Subcutaneous abdominal adipose tissue (tissue), 5 donors: ENCODE data around the gene SCT.

Source experiments
- H3K27ac ChIP-seq: one replicate; pipeline ENCODE4 v1.7.0; 2013; ENCODE audit warnings: low read depth, mild to moderate bottlenecking, inconsistent platforms, low read length, moderate library complexity
- H3K27me3 ChIP-seq, 5 donors: one replicate each; pipeline ENCODE4 v1.7.0; 2013; ENCODE audit warnings: low read length in 5 of 5, inconsistent platforms in 1 of 5; ENCODE audit not compliant: control insufficient read depth in 5 of 5, insufficient read depth in 4 of 5
- H3K36me3 ChIP-seq, 5 donors: one replicate each; pipeline ENCODE4 v1.7.0; 2013; ENCODE audit warnings: low read length in 5 of 5; ENCODE audit not compliant: control insufficient read depth in 5 of 5, insufficient read depth in 5 of 5
- H3K4me1 ChIP-seq, 5 donors: one replicate each; pipeline ENCODE4 v1.7.0; 2013; ENCODE audit warnings: low read length in 5 of 5, mild to moderate bottlenecking in 3 of 5, moderate library complexity in 1 of 5; ENCODE audit not compliant: control insufficient read depth in 5 of 5, insufficient read depth in 5 of 5
- H3K4me3 ChIP-seq, 5 donors: one replicate each; pipeline ENCODE4 v1.7.0; 2013; ENCODE audit warnings: low read length in 5 of 5, low read depth in 1 of 5
- H3K9ac ChIP-seq, 5 donors: one replicate each; pipeline ENCODE4 v1.7.0; 2013; ENCODE audit warnings: low read length in 5 of 5, mild to moderate bottlenecking in 4 of 5, moderate library complexity in 3 of 5
- H3K9me3 ChIP-seq, 5 donors: one replicate each; pipeline ENCODE4 v1.7.0; 2013; ENCODE audit warnings: low read length in 5 of 5; ENCODE audit not compliant: control insufficient read depth in 5 of 5
- donor health status: healthy.
- donor health status: healthy.
- donor health status: healthy.
- donor health status: healthy.
- donor health status: healthy.

SCT gene

GRCh38 chr11:617199-617911, 9.6 kb downstream of the SCT start:
- Histone ChIP-seq H3K27me3 (peaks cover 0 to 3% (median 0%) of the 10 kb centered on the region in 5 donors), H3K9ac (no peak overlapping the region), H3K9me3 (no peaks in the 10 kb centered on the region), H3K36me3 (peaks cover 0 to 24% (median 13%) of the 10 kb centered on the region in 5 donors), H3K27ac (no peak overlapping the region), H3K4me1 (peaks cover 0 to 32% (median 23%) of the 10 kb centered on the region in 5 donors), H3K4me3 (no peak overlapping the region)

GRCh38 chr11:616320-617198, 10.4 kb downstream of the SCT start:
- H3K36me3 ChIP-seq: peaks cover 0 to 29% (median 21%) of the 10 kb centered on the region in 5 donors
- no peaks in the 10 kb centered on the region for H3K9me3 ChIP-seq
- H3K9ac ChIP-seq: no peak overlapping the region
- peak overlapping the region; percentile 86 for H3K27ac ChIP-seq
- peaks cover 0 to 3% (median 0%) of the 10 kb centered on the region in 5 donors for H3K27me3 ChIP-seq
- H3K4me1 ChIP-seq: peaks cover 0 to 32% (median 23%) of the 10 kb centered on the region in 5 donors
- H3K4me3 ChIP-seq: peak overlapping the region in 4 of 5 donors; percentile 42 to 95 (median 92)

- Histone ChIP-seq H3K27ac (peak within 1 kb of the TSS; percentile 86), H3K9ac (peak within 1 kb of the TSS; percentile 48 to 96 (median 85)), H3K27me3 (no peaks in the 10 kb centered on the region), H3K4me3 (peak within 1 kb of the TSS; percentile 42 to 96 (median 94)), H3K4me1 (peaks cover 0 to 32% (median 23%) of the 10 kb centered on the region in 5 donors), H3K9me3 (no peaks in the 10 kb centered on the region), H3K36me3 (peaks cover 0 to 38% (median 29%) of the 10 kb centered on the region in 5 donors)
These were observed 11.3 kb downstream of the SCT start, which contains the start of gene IRF7 for GRCh38 chr11:615504-616319. Gene IRF7 (minus strand): TSS chr11:615950. CDS start chr11:615364, 586 bp downstream.

- no peaks in the 10 kb centered on the region for H3K9me3 ChIP-seq
- H3K9ac ChIP-seq: peak overlapping the region; percentile 48 to 96 (median 85)
- peak overlapping the region; percentile 13 to 96 (median 94) for H3K4me3 ChIP-seq
- H3K4me1 ChIP-seq: peaks cover 0 to 32% (median 23%) of the 10 kb centered on the region in 5 donors
- H3K27me3 ChIP-seq: no peaks in the 10 kb centered on the region
- H3K27ac ChIP-seq: peak overlapping the region; percentile 86
- peaks cover 0 to 46% (median 38%) of the 10 kb centered on the region in 5 donors for H3K36me3 ChIP-seq
These were observed 12.1 kb downstream of the SCT start for GRCh38 chr11:614623-615503.

GRCh38 chr11:614021-614622, 12.9 kb downstream of the SCT start:
- H3K9me3 ChIP-seq: no peaks in the 10 kb centered on the region
- H3K27ac ChIP-seq: peak overlapping the region; percentile 86
- H3K36me3 ChIP-seq: peaks cover 0 to 54% (median 45%) of the 10 kb centered on the region in 5 donors
- H3K27me3 ChIP-seq: no peaks in the 10 kb centered on the region
- H3K9ac ChIP-seq: peak overlapping the region in 4 of 5 donors; percentile 26 to 72 (median 50)
- peak overlapping the region in 3 of 5 donors; percentile 94 to 96 (median 95) for H3K4me3 ChIP-seq
- peaks cover 0 to 34% (median 23%) of the 10 kb centered on the region in 5 donors for H3K4me1 ChIP-seq

GRCh38 chr11:613369-613968, 13.5 kb downstream of the SCT start:
- Histone ChIP-seq H3K36me3 (peaks cover 0 to 60% (median 51%) of the 10 kb centered on the region in 5 donors), H3K27ac (peak overlapping the region; percentile 86), H3K4me1 (peaks cover 0 to 40% (median 26%) of the 10 kb centered on the region in 5 donors)

GRCh38 chr11:612961-613300, 14.1 kb downstream of the SCT start:
- H3K4me1 ChIP-seq: peaks cover 0 to 45% (median 26%) of the 10 kb centered on the region in 5 donors
- no peak overlapping the region for H3K27ac ChIP-seq
- H3K36me3 ChIP-seq: peaks cover 0 to 60% (median 54%) of the 10 kb centered on the region in 5 donors

More at GRCh38 chr11:613369-613968, 13.5 kb downstream of the SCT start:
- H3K4me3 ChIP-seq: no peak overlapping the region
- no peaks in the 10 kb centered on the region for H3K27me3 ChIP-seq
- no peak overlapping the region for H3K9ac ChIP-seq
- no peaks in the 10 kb centered on the region for H3K9me3 ChIP-seq

GRCh38 chr11:612201-612960, 14.6 kb downstream of the SCT start:
- H3K4me1 ChIP-seq: peaks cover 0 to 45% (median 26%) of the 10 kb centered on the region in 5 donors
- H3K9ac ChIP-seq: no peak overlapping the region
- no peaks in the 10 kb centered on the region for H3K9me3 ChIP-seq
- H3K4me3 ChIP-seq: no peak overlapping the region
- H3K36me3 ChIP-seq: peaks cover 0 to 65% (median 60%) of the 10 kb centered on the region in 5 donors
- H3K27ac ChIP-seq: no peak overlapping the region
- no peaks in the 10 kb centered on the region for H3K27me3 ChIP-seq

More at GRCh38 chr11:612961-613300, 14.1 kb downstream of the SCT start:
- Histone ChIP-seq H3K9me3 (no peaks in the 10 kb centered on the region), H3K4me3 (no peak overlapping the region), H3K9ac (no peak overlapping the region), H3K27me3 (no peaks in the 10 kb centered on the region)
